PC-3 (cell line): Measurements from ENCODE around the gene GASK1B. TPM values are rescaled to one million over a fixed set of nuclear protein-coding genes. Genes with fewer than 3 reads are reported as not detected.

ENCODE experiments used
- ATAC-seq: fragments of 200-7000 bp; cut with Tn5 transposase; 2 replicates; pipeline ENCODE4 v1.9.1; 2020; ENCODE audit warnings: mild to moderate bottlenecking, moderate library complexity
- BruUV-seq: library from RNA; stranded (reverse); fragments of 400-500 nt; replicated peaks from 2 replicates; lab custom pipeline; 2021; lab: Mats Ljungman, UMichigan
- CTCF ChIA-PET: fragments of 300-600 bp; sonication (Branson Sonifier 250); formaldehyde crosslinking; loops from one replicate; lab custom pipeline; 2022; ENCODE audit warnings: antibody characterized with exemption; lab: Charles Lee
- POLR2A ChIA-PET: fragments of 300-600 bp; sonication (Branson Sonifier 250); formaldehyde crosslinking; loops from one replicate; lab custom pipeline; 2022; ENCODE audit warnings: antibody characterized with exemption; ENCODE audit not compliant: unreplicated experiment; lab: Charles Lee
- DNase-seq: peaks from one replicate; pipeline ENCODE4 v3.0.0-alpha.2; 2015
- H2AFZ ChIP-seq: fragments of 300-600 bp; sonication (generic); 2 replicates; pipeline ENCODE4 v1.6.0; 2016; ENCODE audit warnings: antibody characterized with exemption, low read length
- H3F3A ChIP-seq: fragments of 300-600 bp; sonication (generic); one replicate; pipeline ENCODE4 v1.6.0; 2017; ENCODE audit warnings: antibody characterized with exemption, low read length, control low read depth, mild to moderate bottlenecking; ENCODE audit not compliant: unreplicated experiment
- H3K27ac ChIP-seq: fragments of 300-600 bp; sonication (generic); 2 replicates; pipeline ENCODE4 v1.5.1; 2016; ENCODE audit warnings: mild to moderate bottlenecking, low read length
- H3K27me3 ChIP-seq: fragments of 300-600 bp; sonication (generic); 2 replicates; pipeline ENCODE4 v1.6.1; 2016; ENCODE audit warnings: low read length, mixed read lengths
- H3K36me3 ChIP-seq: fragments of 300-600 bp; sonication (generic); 2 replicates; pipeline ENCODE4 v1.6.1; 2016; ENCODE audit warnings: low read depth, mixed run types, low read length, mixed read lengths
- H3K4me1 ChIP-seq: fragments of 300-600 bp; sonication (generic); 2 replicates; pipeline ENCODE4 v1.5.1; 2016; ENCODE audit warnings: low read length; ENCODE audit not compliant: insufficient read depth
- H3K4me2 ChIP-seq: fragments of 300-600 bp; sonication (generic); 2 replicates; pipeline ENCODE4 v1.6.0; 2016; ENCODE audit warnings: low read length
- H3K4me3 ChIP-seq: fragments of 300-600 bp; sonication (generic); 2 replicates; pipeline ENCODE4 v1.5.1; 2016; ENCODE audit warnings: mild to moderate bottlenecking, low read length, mixed read lengths
- H3K79me2 ChIP-seq: fragments of 300-600 bp; sonication (generic); 2 replicates; pipeline ENCODE4 v1.6.1; 2017; ENCODE audit warnings: low read length, mixed read lengths
- H3K9ac ChIP-seq: fragments of 300-600 bp; sonication (generic); 2 replicates; pipeline ENCODE4 v1.6.0; 2016; ENCODE audit warnings: mild to moderate bottlenecking, low read length
- H3K9me2 ChIP-seq: fragments of 300-600 bp; sonication (generic); replicated peaks from 2 replicates; pipeline ENCODE4 v1.6.1; 2016; ENCODE audit warnings: mixed run types, low read length, mixed read lengths
- H3K9me3 ChIP-seq: fragments of 300-600 bp; sonication (generic); 2 replicates; pipeline ENCODE4 v1.6.1; 2016; ENCODE audit warnings: low read length, mixed read lengths
- H4K20me1 ChIP-seq: fragments of 300-600 bp; sonication (generic); 2 replicates; pipeline ENCODE4 v1.6.1; 2016; ENCODE audit warnings: low read length, mixed read lengths
- EZH2 ChIP-seq: fragments of 300-600 bp; sonication (generic); IDR thresholded peaks from one replicate; pipeline ENCODE4 v1.6.1; 2017; ENCODE audit warnings: antibody characterized with exemption, mild to moderate bottlenecking, low read length; ENCODE audit not compliant: unreplicated experiment
- EZH2phosphoT487 ChIP-seq: fragments of 300-600 bp; sonication (generic); IDR thresholded peaks from 2 replicates; pipeline ENCODE4 v1.6.1; 2018; ENCODE audit warnings: mild to moderate bottlenecking, antibody characterized with exemption, low read length, borderline replicate concordance
- intact Hi-C: fragments of 100-400 bp; cut with micrococcal nuclease; formaldehyde crosslinking; loops from 2 replicates; pipeline ENCODE4 v1.9.0; 2023
- total RNA-seq: library from RNA; depleted of rRNA; stranded (reverse); fragments of >200 nt; gene quantifications from 2 replicates; pipeline ENCODE4 v1.2.3, GENCODE V29; 2014
- TF ChIP-seq, protein P1 (sequence below): fragments of 300-600 bp; sonication (generic); conservative IDR thresholded peaks from 2 replicates; pipeline ENCODE4 v1.5.1; 2017; ENCODE audit warnings: antibody characterized with exemption, low read depth, mild to moderate bottlenecking, low read length

The GASK1B gene
- total RNA-seq, 1 experiment from 2014 or later, result 0.51 TPM

DNA sequence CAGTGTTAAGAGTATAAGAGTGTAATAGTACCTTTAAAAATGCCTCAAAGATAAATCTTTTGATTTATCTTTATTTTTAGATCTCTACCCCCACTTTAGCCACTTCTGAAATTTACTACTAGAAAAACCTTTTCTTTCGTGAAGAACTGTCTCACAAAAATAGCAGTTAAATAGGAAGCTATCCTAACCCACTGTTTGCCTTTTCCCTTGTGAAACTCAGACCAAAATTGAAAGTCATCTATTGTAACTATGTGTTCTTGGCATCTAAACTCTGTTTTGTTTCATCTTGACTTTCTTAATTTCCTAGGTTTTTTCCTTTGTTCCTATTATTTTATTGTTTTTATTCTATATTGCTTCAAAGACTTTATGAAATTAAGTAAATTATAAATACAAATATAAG is 29.7 kb upstream of the GASK1B start:
- no peak overlapping the region for H2AFZ ChIP-seq
- TF ChIP-seq, protein P1, sequence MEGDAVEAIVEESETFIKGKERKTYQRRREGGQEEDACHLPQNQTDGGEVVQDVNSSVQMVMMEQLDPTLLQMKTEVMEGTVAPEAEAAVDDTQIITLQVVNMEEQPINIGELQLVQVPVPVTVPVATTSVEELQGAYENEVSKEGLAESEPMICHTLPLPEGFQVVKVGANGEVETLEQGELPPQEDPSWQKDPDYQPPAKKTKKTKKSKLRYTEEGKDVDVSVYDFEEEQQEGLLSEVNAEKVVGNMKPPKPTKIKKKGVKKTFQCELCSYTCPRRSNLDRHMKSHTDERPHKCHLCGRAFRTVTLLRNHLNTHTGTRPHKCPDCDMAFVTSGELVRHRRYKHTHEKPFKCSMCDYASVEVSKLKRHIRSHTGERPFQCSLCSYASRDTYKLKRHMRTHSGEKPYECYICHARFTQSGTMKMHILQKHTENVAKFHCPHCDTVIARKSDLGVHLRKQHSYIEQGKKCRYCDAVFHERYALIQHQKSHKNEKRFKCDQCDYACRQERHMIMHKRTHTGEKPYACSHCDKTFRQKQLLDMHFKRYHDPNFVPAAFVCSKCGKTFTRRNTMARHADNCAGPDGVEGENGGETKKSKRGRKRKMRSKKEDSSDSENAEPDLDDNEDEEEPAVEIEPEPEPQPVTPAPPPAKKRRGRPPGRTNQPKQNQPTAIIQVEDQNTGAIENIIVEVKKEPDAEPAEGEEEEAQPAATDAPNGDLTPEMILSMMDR, result no peak
- no peak for TF ChIP-seq EZH2phosphoT487
- no TSS peak for BruUV-seq
- H3K9ac ChIP-seq, result no peak overlapping the region
- H3K79me2 ChIP-seq, result no peaks in the 10 kb centered on the region
- ChIA-PET CTCF (no interaction called here), POLR2A (no interaction called here)
- no peak for ATAC-seq
- intact Hi-C loops, result no loop called here
- H3K27ac ChIP-seq, result no peak overlapping the region
- H3K4me1 ChIP-seq, result no peaks in the 10 kb centered on the region
- no peak overlapping the region for H3K4me3 ChIP-seq
- no peaks in the 10 kb centered on the region for H3K27me3 ChIP-seq
- H3K9me2 ChIP-seq, result no peaks in the 10 kb centered on the region
- DNase-seq, result no peak
- H3K36me3 ChIP-seq, result no peaks in the 10 kb centered on the region
- H3K9me3 ChIP-seq, result no peaks in the 10 kb centered on the region
- H3K4me2 ChIP-seq, result no peak overlapping the region
- H3F3A ChIP-seq, result no peaks in the 10 kb centered on the region
- no peaks in the 10 kb centered on the region for H4K20me1 ChIP-seq

DNA sequence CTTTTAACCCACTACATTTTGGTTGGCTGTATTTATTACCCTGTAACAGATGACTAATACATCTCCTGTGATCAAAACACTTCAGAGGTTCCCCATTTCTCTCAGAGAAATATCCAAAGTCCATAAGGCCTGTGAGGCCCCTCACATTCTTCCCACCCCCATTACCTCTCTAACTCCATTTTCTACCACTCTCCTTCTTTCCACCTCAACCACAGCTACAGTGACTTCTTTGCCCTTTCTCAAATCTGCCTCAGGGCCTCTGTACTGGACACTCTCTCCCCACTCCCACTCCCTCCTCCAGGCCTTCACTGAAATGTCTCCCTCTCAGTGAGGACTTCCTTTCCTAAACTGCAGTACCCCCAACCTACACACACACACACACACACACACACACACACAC is 29.1 kb upstream of the GASK1B start:
- Histone ChIP-seq H3K4me2 (no peak overlapping the region), H4K20me1 (no peaks in the 10 kb centered on the region), H3K4me1 (no peaks in the 10 kb centered on the region), H3K9me2 (no peaks in the 10 kb centered on the region), H3K27ac (no peak overlapping the region), H3K27me3 (no peaks in the 10 kb centered on the region), H3K4me3 (no peak overlapping the region), H3K36me3 (no peaks in the 10 kb centered on the region), H3K9ac (no peak overlapping the region), H2AFZ (no peak overlapping the region), H3K79me2 (no peaks in the 10 kb centered on the region), H3F3A (no peaks in the 10 kb centered on the region), H3K9me3 (no peaks in the 10 kb centered on the region)
- TF ChIP-seq EZH2 (no peak), EZH2phosphoT487 (no peak)
- TF ChIP-seq, protein P1, result no peak
- ATAC-seq (no peak), DNase-seq (no peak)
- intact Hi-C loops, result no loop called here
- CTCF ChIA-PET, result no interaction called here
- POLR2A ChIA-PET, result no interaction called here
- BruUV-seq, result no TSS peak

GRCh38 chr4:158201322-158201721 is 28.5 kb upstream of the GASK1B start:
- Histone ChIP-seq H3K9me3 (no peaks in the 10 kb centered on the region), H3K27me3 (no peaks in the 10 kb centered on the region), H3F3A (no peaks in the 10 kb centered on the region), H3K4me2 (no peak overlapping the region), H3K9me2 (no peaks in the 10 kb centered on the region), H4K20me1 (no peaks in the 10 kb centered on the region), H3K79me2 (no peaks in the 10 kb centered on the region), H3K27ac (no peak overlapping the region), H3K4me1 (no peaks in the 10 kb centered on the region), H3K4me3 (no peak overlapping the region), H3K36me3 (no peaks in the 10 kb centered on the region), H2AFZ (no peak overlapping the region), H3K9ac (no peak overlapping the region)
- BruUV-seq, result no TSS peak
- no peak for DNase-seq
- no peak for TF ChIP-seq EZH2
- TF ChIP-seq, protein P1, result no peak
- no peak for TF ChIP-seq EZH2phosphoT487
- CTCF ChIA-PET, result no interaction called here
- intact Hi-C loops, result no loop called here
- no peak for ATAC-seq
- POLR2A ChIA-PET, result no interaction called here
